Ishikawa (cell line): ENCODE measurements around the gene ATP6V1C2.

ENCODE experiments used
- CEBPB ChIP-seq: IDR thresholded peaks from 2 replicates; pipeline ENCODE4 v1.6.1; 2012
- CREB1 ChIP-seq: IDR thresholded peaks from 2 replicates; pipeline ENCODE4 v1.6.1; 2012; ENCODE audit warnings: low read depth
- EGR1 ChIP-seq: IDR thresholded peaks from 2 replicates; pipeline ENCODE4 v1.6.1; 2012
- EP300 ChIP-seq: IDR thresholded peaks from 2 replicates; pipeline ENCODE4 v1.6.1; 2012; ENCODE audit warnings: borderline replicate concordance
- FOXM1 ChIP-seq: IDR thresholded peaks from 2 replicates; pipeline ENCODE4 v1.6.1; 2012; ENCODE audit warnings: low read depth, borderline replicate concordance
- MAX ChIP-seq: IDR thresholded peaks from 2 replicates; pipeline ENCODE4 v1.6.1; 2012
- NFIC ChIP-seq: IDR thresholded peaks from 2 replicates; pipeline ENCODE4 v1.6.1; 2012
- RAD21 ChIP-seq: IDR thresholded peaks from 2 replicates; pipeline ENCODE4 v1.6.1; 2012; ENCODE audit warnings: low read depth
- REST ChIP-seq: IDR thresholded peaks from 2 replicates; pipeline ENCODE4 v1.6.1; 2012; ENCODE audit warnings: low read depth, mild to moderate bottlenecking
- TAF1 ChIP-seq: IDR thresholded peaks from 2 replicates; pipeline ENCODE4 v1.6.1; 2012; ENCODE audit warnings: low read depth, mild to moderate bottlenecking
- TCF12 ChIP-seq: IDR thresholded peaks from 2 replicates; pipeline ENCODE4 v1.6.1; 2012; ENCODE audit warnings: low read depth
- TEAD4 ChIP-seq: IDR thresholded peaks from 2 replicates; pipeline ENCODE4 v1.6.1; 2012
- USF1 ChIP-seq: IDR thresholded peaks from 2 replicates; pipeline ENCODE4 v1.6.1; 2012
- YY1 ChIP-seq: IDR thresholded peaks from 2 replicates; pipeline ENCODE4 v1.6.1; 2012; ENCODE audit warnings: low read depth
- ZBTB7A ChIP-seq: IDR thresholded peaks from 2 replicates; pipeline ENCODE4 v1.6.1; 2012; ENCODE audit warnings: low read depth

ATP6V1C2 gene

GRCh38 chr2:10778724-10779115, 57.3 kb downstream of the ATP6V1C2 start:
- TF ChIP-seq YY1, result no peak
- no peak for TF ChIP-seq CREB1
- TF ChIP-seq FOXM1, result no peak
- no peak for TF ChIP-seq EGR1

- TF ChIP-seq TEAD4 (no peak), TAF1 (no peak), MAX (no peak)
These were observed 58.5 kb downstream of the ATP6V1C2 start for GRCh38 chr2:10779776-10780490.

- TF ChIP-seq TAF1 (no peak), CREB1 (no peak), TCF12 (no peak), MAX (no peak), TEAD4 (no peak), YY1 (no peak), NFIC (no peak), REST (no peak), USF1 (no peak), FOXM1 (no peak), ZBTB7A (no peak), EP300 (no peak)
These were observed 59.0 kb downstream of the ATP6V1C2 start for GRCh38 chr2:10780491-10780820.

GRCh38 chr2:10781746-10782145, 60.3 kb downstream of the ATP6V1C2 start:
- TF ChIP-seq RAD21, result no peak
- no peak for TF ChIP-seq TAF1
- no peak for TF ChIP-seq CREB1
- TF ChIP-seq FOXM1, result no peak
- TF ChIP-seq MAX, result no peak
- no peak for TF ChIP-seq NFIC
- TF ChIP-seq YY1, result no peak
- no peak for TF ChIP-seq TCF12
- no peak for TF ChIP-seq EP300
- no peak for TF ChIP-seq CEBPB
- TF ChIP-seq EGR1, result no peak

- TF ChIP-seq TCF12 (no peak), RAD21 (no peak), FOXM1 (no peak), REST (no peak), MAX (no peak), YY1 (no peak)
These were observed 62.0 kb downstream of the ATP6V1C2 start for GRCh38 chr2:10783421-10783820.

- no peak for TF ChIP-seq YY1
These were observed 63.3 kb downstream of the ATP6V1C2 start for GRCh38 chr2:10784719-10785118.

GRCh38 chr2:10785260-10785659, 63.8 kb downstream of the ATP6V1C2 start:
- no peak for TF ChIP-seq CREB1
- TF ChIP-seq TCF12, result no peak
- no peak for TF ChIP-seq MAX
- no peak for TF ChIP-seq RAD21
- TF ChIP-seq REST, result no peak
- TF ChIP-seq ZBTB7A, result no peak
